Breast epithelium (tissue), 3 donors: Measurements from ENCODE around the gene ANKS3.

ENCODE experiments used
- POLR2A ChIP-seq: fragments of 450-650 bp; IDR thresholded peaks from one replicate; pipeline ENCODE4 v1.6.1; 2016; ENCODE audit warnings: antibody characterized with exemption, mild to moderate bottlenecking, moderate library complexity
- POLR2AphosphoS5 ChIP-seq, 3 donors: sonication (generic); formaldehyde crosslinking; IDR thresholded peaks; one replicate each; pipeline ENCODE4 v1.6.1; 2017; ENCODE audit warnings: antibody characterized with exemption in 3 of 3
- TF ChIP-seq, protein P1 (sequence below), 3 donors: fragments of 450-650 bp; IDR thresholded peaks; one replicate each; pipeline ENCODE4 v1.5.1; 2016 to 2017; ENCODE audit warnings: antibody characterized with exemption in 3 of 3, mild to moderate bottlenecking in 3 of 3, moderate library complexity in 3 of 3

- TF ChIP-seq, protein P1, sequence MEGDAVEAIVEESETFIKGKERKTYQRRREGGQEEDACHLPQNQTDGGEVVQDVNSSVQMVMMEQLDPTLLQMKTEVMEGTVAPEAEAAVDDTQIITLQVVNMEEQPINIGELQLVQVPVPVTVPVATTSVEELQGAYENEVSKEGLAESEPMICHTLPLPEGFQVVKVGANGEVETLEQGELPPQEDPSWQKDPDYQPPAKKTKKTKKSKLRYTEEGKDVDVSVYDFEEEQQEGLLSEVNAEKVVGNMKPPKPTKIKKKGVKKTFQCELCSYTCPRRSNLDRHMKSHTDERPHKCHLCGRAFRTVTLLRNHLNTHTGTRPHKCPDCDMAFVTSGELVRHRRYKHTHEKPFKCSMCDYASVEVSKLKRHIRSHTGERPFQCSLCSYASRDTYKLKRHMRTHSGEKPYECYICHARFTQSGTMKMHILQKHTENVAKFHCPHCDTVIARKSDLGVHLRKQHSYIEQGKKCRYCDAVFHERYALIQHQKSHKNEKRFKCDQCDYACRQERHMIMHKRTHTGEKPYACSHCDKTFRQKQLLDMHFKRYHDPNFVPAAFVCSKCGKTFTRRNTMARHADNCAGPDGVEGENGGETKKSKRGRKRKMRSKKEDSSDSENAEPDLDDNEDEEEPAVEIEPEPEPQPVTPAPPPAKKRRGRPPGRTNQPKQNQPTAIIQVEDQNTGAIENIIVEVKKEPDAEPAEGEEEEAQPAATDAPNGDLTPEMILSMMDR (IDR thresholded peaks at IDR 0.05) = no peak
- TF ChIP-seq POLR2AphosphoS5 (IDR thresholded peaks at IDR 0.05) (no peak), POLR2A (no peak)
Observed at GRCh38 chr16:4687946-4688673, 46.0 kb downstream of the ANKS3 start.
